GM23338 (cell line): ENCODE results near the gene HSPG2.

Source experiments
- CREB1 ChIP-seq: fragments of 250-450 bp; sonication (Bioruptor Pico); IDR thresholded peaks from 2 replicates; pipeline ENCODE4 v1.5.0; 2020; ENCODE audit warnings: low read depth, mild to moderate bottlenecking, moderate library complexity
- EZH2 ChIP-seq: fragments of 200-600 bp; sonication (generic); IDR thresholded peaks from one replicate; pipeline ENCODE4 v1.8.0; 2017; ENCODE audit warnings: antibody characterized with exemption, mild to moderate bottlenecking, low read depth; ENCODE audit not compliant: unreplicated experiment
- EZH2phosphoT487 ChIP-seq: fragments of 200-600 bp; sonication (generic); IDR thresholded peaks from one replicate; pipeline ENCODE4 v1.8.1; 2018; ENCODE audit warnings: antibody characterized with exemption; ENCODE audit not compliant: unreplicated experiment
- POLR2AphosphoS5 ChIP-seq: IDR thresholded peaks from 2 replicates; pipeline ENCODE4 v1.6.1; 2016; ENCODE audit warnings: antibody characterized with exemption, low read depth
- STAT1 ChIP-seq: IDR thresholded peaks from one replicate; pipeline ENCODE4 v1.6.1; 2016; ENCODE audit warnings: antibody characterized with exemption; ENCODE audit not compliant: unreplicated experiment
- ZNF114 ChIP-seq: fragments of 250-450 bp; sonication (Bioruptor Pico); IDR thresholded peaks from 2 replicates; pipeline ENCODE4 v1.5.0; 2020; ENCODE audit warnings: mild to moderate bottlenecking, moderate library complexity
- TF ChIP-seq, protein P1 (sequence below), 2 experiments: fragments of 200-600 bp in 1 of 2; sonication (generic) in 1 of 2; conservative IDR thresholded peaks; 2 replicates each; pipeline versions ENCODE4 v1.5.1 to v1.6.1; 2016 to 2017; ENCODE audit warnings: antibody characterized with exemption in 2 of 2, low read depth in 2 of 2, mild to moderate bottlenecking in 2 of 2, moderate library complexity in 1 of 2
- TF ChIP-seq, protein P2 (sequence below): IDR thresholded peaks from one replicate; pipeline ENCODE4 v1.6.1; 2018; ENCODE audit warnings: antibody characterized with exemption; ENCODE audit not compliant: unreplicated experiment
- TF ChIP-seq, protein P3 (sequence below): IDR thresholded peaks from 2 replicates; pipeline ENCODE4 v1.6.1; 2016; ENCODE audit warnings: antibody characterized with exemption

DNA sequence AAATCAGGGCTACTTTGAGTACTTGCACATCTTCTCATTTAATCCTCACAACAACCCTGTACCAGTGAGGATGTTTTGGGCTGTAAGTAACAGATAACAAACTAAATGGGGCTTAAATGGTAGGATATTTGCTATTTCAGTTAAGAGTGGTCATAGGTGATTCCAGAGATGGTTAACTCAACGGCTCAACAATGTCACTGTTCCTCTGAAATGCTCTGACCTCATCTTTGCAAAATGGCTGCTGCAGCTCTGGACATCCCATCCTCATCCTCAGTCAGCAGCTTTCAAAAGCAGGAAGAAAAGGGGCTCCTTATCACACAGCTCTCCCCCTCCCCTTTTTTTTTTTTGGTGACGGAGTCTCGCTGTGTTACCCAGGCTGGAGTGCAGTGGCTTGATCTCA is 123.6 kb downstream of the HSPG2 start:
- TF ChIP-seq, protein P1, sequence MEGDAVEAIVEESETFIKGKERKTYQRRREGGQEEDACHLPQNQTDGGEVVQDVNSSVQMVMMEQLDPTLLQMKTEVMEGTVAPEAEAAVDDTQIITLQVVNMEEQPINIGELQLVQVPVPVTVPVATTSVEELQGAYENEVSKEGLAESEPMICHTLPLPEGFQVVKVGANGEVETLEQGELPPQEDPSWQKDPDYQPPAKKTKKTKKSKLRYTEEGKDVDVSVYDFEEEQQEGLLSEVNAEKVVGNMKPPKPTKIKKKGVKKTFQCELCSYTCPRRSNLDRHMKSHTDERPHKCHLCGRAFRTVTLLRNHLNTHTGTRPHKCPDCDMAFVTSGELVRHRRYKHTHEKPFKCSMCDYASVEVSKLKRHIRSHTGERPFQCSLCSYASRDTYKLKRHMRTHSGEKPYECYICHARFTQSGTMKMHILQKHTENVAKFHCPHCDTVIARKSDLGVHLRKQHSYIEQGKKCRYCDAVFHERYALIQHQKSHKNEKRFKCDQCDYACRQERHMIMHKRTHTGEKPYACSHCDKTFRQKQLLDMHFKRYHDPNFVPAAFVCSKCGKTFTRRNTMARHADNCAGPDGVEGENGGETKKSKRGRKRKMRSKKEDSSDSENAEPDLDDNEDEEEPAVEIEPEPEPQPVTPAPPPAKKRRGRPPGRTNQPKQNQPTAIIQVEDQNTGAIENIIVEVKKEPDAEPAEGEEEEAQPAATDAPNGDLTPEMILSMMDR (conservative IDR thresholded peaks at IDR 0.05; ENCODE audit: low read depth in 2 of 2) = no peak
- TF ChIP-seq, protein P2, sequence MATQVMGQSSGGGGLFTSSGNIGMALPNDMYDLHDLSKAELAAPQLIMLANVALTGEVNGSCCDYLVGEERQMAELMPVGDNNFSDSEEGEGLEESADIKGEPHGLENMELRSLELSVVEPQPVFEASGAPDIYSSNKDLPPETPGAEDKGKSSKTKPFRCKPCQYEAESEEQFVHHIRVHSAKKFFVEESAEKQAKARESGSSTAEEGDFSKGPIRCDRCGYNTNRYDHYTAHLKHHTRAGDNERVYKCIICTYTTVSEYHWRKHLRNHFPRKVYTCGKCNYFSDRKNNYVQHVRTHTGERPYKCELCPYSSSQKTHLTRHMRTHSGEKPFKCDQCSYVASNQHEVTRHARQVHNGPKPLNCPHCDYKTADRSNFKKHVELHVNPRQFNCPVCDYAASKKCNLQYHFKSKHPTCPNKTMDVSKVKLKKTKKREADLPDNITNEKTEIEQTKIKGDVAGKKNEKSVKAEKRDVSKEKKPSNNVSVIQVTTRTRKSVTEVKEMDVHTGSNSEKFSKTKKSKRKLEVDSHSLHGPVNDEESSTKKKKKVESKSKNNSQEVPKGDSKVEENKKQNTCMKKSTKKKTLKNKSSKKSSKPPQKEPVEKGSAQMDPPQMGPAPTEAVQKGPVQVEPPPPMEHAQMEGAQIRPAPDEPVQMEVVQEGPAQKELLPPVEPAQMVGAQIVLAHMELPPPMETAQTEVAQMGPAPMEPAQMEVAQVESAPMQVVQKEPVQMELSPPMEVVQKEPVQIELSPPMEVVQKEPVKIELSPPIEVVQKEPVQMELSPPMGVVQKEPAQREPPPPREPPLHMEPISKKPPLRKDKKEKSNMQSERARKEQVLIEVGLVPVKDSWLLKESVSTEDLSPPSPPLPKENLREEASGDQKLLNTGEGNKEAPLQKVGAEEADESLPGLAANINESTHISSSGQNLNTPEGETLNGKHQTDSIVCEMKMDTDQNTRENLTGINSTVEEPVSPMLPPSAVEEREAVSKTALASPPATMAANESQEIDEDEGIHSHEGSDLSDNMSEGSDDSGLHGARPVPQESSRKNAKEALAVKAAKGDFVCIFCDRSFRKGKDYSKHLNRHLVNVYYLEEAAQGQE = no peak
- no peak for TF ChIP-seq EZH2phosphoT487
- no peak for TF ChIP-seq CREB1 (CRISPR knock-in tag)
- TF ChIP-seq STAT1 = no peak
- no peak for TF ChIP-seq EZH2
- TF ChIP-seq POLR2AphosphoS5 = no peak
- no peak for TF ChIP-seq ZNF114 (CRISPR knock-in tag)
- TF ChIP-seq, protein P3, sequence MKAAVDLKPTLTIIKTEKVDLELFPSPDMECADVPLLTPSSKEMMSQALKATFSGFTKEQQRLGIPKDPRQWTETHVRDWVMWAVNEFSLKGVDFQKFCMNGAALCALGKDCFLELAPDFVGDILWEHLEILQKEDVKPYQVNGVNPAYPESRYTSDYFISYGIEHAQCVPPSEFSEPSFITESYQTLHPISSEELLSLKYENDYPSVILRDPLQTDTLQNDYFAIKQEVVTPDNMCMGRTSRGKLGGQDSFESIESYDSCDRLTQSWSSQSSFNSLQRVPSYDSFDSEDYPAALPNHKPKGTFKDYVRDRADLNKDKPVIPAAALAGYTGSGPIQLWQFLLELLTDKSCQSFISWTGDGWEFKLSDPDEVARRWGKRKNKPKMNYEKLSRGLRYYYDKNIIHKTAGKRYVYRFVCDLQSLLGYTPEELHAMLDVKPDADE = no peak
